Measurements from ENCODE around the gene ASH1L.
"Not testable (repeated sequence)": the region's sequence is repeated elsewhere in the genome, so short reads cannot be mapped to it uniquely, and the experiment has no call there.

Gene ASH1L

DNA sequence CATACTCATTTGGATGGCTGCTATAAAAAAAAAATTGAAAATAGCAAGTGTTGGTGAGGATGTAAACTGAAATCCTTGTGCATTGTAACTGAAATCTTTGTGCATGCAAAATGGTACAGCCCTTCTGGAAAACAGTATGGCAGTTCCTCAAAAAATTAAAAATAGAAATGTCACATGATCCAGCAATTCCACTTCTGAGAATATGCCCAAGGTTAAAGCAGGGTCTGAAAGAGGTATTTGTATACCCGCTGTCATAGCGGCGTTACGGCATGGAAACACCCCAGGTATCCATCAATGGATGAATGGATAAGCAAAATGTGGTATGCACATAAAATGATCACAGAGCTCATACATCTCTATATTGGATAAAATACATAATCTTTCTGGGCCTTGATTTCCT is 125.2 kb downstream of the ASH1L start:
- no peak for DNase-seq (ENCODE audit: low spot score)

DNA sequence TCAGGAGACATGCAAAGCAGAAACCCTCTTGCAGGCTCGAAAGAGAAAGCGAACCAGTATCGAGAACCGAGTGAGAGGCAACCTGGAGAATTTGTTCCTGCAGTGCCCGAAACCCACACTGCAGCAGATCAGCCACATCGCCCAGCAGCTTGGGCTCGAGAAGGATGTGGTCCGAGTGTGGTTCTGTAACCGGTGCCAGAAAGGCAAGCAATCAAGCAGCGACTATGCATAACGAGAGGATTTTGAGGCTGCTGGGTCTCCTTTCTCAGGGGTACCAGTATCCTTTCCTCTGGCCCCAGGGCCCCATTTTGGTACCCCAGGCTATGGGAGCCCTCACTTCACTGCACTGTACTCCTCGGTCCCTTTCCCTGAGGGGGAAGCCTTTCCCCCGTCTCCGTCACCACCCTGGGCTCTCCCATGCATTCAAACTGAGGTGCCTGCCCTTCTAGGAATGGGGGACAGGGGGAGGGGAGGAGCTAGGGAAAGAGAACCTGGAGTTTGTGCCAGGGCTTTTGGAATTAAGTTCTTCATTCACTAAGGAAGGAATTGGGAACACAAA is 128.7 kb downstream of the ASH1L start:
- not testable (repeated sequence) for DNase-seq (ENCODE audit: low spot score)

DNA sequence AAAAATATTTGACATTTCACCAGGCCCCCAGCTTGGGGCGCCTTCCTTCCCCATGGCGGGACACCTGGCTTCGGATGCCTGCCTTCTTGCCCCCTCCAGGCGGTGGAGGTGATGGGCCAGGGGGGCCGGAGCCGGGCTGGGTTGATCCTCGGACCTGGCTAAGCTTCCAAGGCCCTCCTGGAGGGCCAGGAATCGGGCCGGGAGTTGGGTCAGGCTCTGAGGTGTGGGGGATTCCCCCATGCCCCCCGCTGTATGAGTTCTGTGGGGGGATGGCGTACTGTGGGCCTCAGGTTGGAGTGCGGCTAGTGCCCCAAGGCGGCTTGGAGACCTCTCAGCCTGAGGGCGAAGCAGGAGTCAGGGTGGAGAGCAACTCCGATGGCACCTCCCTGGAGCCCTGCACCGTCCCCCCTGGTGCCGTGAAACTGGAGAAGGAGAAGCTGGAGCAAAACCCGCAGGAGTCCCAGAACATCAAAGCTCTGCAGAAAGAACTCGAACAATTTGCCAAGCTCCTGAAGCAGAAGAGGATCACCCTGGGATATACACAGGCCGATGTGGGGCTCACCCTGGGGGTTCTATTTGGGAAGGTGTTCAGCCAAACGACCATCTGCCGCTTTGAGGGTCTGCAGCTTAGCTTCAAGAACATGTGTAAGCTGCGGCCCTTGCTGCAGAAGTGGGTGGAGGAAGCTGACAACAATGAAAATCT is 129.3 kb downstream of the ASH1L start:
- DNase-seq (ENCODE audit: low spot score), result not testable (repeated sequence)

DNA sequence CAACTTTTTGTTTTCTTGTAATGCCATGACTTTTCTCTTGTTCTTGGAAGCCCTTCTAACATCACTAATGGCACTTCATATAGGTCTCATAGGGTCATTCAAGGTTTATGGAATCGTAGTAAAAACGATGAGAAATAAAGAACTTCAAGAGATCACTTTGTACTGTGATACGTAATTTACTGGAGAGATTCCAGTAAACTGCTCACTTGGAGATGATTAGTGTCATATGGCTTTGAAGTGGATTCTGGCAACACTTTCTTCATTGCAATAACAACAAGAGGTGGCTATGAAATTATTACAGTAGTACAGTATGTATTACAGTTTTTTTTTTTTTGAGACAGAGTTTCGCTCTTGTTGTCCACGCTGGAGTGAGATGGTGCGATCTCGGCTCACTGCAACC is 138.5 kb downstream of the ASH1L start:
- DNase-seq (ENCODE audit: low spot score), result no peak

DNA sequence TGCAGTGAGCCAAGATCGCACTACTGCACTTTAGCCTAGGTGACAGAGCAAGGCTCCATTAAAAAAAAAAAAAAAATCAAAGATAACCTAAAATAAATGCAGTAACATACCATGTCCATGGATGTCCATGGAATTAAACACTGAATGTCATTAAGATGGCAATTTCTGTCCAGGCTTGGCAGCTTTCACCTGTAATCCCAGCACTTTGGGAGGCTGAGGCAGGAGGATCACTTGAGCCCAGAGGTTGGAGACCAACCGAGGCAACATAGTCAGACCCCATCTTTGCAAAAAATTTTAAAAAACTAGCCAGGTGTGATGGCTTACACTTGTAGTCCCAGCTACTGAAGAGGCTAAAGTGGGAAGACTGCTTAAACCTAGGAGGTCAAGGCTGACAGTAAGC is 141.8 kb downstream of the ASH1L start:
- DNase-seq (ENCODE audit: low spot score), result no peak

DNA sequence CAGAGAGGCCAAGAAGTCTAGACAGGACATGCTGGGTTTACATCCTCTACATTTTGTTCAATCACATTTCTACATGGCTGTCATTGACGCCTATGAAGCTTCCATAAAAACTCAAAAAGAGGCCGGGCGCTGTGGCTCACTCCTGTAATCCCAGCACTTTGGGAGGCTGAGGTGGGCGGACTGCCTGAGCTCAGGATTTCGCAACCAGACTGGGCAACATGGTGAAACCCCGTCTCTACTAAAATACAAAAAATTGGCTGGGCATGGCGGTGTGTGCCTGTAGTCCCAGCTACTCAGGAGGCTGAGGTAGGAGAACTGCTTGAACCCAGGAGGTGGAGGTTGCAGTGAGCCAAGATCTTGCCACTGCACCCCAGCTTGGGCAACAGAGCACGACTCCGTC is 150.8 kb downstream of the ASH1L start:
- not testable (repeated sequence) for DNase-seq (ENCODE audit: low spot score)

DNA sequence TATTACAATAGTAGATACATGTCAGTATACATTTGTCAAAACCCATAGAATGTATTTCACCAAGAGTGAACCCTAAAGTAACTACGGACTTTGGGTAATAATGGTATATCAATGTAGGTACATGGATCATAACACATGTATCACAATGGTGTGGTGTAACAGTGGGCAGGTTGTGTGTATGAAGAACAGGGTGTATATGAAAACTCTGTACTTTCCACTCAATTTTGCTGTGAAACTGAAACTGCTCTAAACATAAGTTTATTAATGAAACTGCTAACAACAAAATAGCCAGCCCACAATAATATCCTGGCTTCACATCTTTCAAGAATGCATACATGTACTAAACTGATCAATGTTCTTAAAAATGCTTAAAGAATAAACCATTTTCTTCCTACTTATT is 151.7 kb downstream of the ASH1L start:
- DNase-seq (ENCODE audit: low spot score), result no peak

DNA sequence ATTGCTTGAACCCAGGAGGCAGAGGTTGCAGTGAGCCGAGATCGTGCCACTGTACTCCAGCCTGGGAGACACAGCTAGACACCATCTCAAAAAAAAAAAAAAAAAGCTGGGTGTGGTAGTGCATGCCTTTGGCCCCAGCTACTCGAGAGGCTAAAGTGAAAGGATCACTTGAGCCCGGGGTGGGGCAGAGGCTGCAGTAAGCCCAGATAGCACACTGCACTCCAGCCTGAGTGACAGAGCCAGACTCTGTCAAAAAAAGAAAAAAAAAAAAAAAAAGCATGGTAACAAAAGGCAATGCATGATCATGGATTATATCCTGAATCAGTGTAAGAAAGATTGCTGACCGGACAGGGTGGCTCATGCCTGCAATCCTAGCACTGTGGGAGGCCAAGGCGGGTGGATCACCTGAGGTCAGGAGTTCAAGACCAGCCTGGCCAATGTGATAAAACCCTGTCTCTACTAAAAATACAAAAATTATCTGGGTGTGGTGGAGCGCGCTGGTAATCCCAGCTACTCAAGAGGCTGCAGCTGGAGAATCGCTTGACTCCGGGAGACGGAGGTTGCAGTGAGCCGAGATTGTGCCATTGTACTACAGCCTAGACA is 165.6 kb downstream of the ASH1L start:
- no peak for DNase-seq (ENCODE audit: low spot score)

DNA sequence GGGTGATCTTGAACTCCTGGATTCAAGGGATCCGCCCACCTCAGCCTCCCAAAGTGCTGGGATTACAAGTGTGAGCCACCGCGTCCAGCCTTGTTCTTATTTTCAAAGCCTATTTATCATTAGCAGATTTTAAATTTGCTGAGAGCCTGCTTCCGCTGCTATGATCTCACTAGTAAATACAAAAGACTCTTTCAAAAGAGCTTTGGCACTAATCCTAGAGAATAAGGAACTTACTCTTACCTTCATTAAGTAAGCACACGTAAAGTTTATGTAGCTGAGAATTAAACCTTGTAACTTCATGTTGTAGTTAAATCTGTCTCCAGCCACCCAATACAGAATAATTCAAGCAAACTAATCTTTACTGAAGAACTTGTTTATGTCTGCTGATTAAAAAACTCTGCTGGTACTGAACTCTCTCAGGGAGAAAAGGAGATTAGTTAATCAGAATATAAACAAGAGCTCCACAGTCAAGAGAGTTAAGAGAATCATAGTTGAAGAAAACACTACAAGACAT is 169.6 kb downstream of the ASH1L start:
- DNase-seq (ENCODE audit: low spot score), result no peak

DNA sequence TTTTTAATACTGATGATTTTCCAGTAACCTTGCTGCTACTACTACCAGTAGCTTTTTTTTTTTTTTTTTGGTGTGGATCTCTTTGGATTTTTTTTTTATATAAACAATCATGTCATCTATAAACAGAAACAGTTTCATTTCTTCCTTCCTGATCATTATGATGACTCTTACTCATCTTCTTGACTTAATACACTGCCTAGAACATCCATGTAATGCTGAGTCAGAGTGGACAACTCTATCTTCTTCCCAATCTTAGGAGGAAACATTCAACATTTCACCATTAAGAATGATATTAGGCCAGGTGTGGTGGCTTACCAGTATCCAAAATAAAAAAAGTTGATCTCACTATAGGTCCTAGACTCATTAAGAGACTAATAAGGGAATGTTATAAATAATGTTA is 172.8 kb downstream of the ASH1L start:
- DNase-seq (ENCODE audit: low spot score), result peak; percentile 24

DNA sequence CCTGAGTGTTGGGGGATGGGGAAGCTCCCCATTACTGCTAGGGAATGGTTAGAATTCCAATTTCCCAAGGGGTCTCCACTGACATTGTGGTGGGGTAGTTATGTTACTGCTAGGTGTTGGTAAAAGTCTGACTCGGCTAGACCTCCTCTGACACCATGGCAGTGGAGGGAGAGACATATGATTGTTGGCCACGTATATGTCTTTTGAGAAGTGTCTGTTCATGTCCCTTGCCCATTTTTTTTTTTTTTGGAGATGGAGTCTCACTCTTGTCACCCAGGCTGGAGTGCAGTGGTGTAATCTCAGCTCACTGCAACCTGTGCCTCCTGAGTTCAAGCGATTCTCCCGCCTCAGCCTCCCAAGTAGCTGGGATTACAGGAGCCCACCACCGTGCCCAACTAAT is 176.8 kb downstream of the ASH1L start:
- DNase-seq (ENCODE audit: low spot score), result not testable (repeated sequence)

DNA sequence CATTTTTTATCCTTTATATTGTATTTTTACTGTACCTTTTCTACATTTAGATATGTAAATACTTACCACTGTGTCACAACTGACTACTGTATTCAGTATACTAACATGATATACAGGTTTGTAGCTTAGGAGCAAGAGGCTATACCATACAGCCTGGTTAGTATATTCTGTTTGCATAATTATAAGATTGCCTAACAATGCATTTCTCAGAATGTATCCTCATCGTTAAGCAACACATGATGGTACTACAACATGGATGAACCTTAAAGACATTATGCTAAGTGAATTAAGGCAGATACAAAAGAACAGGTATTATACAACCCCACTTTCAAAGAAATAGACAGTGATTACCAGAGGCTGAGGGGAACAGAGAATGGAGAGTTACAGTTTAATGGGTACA is 179.2 kb downstream of the ASH1L start:
- no peak for DNase-seq (ENCODE audit: low spot score)

DNA sequence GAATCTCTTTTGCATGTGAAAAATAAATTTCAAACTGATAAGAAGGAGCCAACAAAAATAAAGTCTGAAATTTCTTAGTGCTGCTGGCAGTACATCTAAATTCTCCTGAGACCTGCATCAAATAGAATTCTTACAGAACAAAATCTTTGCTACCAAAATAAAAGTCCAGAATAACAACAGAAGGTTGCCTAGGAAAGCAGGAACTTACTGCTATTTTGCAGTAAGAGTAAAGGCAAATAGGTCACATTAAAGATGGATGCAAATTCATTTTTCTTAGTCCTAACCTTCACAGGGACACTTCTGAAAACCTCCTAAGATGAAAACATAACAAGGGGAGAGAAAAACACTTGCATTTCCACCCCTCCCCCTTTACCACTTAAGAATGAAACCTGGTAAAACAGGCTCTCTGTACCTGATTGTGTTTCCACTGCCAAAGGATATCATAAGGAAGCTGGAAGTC is 182.9 kb downstream of the ASH1L start:
- DNase-seq (ENCODE audit: low spot score), result peak; percentile 74

DNA sequence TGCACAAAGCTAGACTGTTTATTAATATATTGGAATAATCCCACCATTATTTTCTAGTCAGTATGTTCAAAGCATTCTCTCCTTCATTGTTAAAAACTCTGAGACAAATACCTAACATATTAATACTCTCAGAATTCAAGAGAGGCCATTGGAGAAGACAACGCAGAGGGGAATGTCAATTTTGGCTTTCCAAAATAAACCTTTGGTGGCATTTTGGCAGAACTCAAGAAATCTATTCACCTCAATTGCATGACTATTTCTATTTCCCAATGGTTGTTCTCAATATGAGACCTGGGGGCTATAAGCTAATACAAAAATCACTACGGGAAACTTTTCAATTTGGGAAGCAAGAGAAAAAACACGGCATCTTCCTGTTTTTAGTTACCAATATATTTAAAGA is 183.4 kb downstream of the ASH1L start:
- DNase-seq (ENCODE audit: low spot score), result peak; percentile 18

DNA sequence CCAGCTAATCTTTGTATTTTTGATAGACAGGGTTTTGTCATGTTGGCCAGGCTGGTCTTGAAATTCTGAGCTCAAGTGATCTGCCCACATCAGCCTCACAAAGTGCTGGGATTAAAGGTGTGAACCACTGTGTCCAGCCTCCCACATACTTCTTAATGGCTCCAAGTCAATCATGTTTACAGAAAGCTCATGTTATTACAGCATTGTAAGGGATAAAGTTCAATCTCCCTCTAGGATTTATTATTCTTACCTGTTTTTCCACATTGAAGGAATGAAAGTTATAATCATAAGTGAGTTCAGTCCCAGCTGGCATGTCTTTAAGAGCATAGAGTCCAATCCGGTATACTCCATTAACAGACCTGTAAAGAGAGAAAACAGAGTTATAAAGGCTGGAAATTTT is 202.6 kb downstream of the ASH1L start:
- no peak for DNase-seq (ENCODE audit: low spot score)

DNA sequence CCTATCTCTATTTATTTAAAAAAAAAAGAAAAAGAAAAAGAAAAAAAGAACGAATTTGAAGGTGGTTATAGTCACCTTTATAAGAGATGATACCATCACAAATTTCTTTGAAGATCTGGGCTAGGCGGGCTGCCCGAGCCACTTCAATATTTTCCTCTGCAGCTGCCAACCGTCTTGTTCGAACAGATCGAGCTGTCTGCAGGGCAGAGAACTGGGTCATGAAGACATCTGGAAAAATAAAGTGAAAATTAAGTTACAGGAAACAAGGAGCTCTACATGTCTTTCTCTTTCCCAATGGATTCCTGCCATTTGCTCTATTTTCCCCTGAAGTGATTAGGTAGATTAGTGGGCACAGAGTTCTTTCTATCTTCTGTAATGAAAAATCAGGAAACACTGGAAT is 210.0 kb downstream of the ASH1L start:
- DNase-seq (ENCODE audit: low spot score), result no peak

DNA sequence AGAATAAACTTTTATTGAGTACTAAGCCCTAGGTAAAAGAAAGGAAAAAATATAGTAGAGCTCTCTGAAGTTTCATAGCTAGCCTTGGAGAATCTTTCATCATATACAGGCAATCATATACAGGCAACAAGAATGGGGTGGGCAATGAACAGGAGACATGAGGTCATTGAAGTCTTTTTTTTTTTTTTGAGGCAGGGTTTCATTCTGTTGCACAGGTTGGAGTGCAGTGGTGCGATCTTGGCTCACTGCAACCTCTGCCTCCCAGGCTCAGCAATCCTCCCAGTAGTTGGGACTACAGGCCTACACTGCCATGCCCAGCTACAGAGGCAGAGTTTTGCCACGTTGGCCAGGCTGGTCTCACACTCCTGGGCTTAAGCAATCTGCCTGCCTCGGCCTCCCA is 219.8 kb downstream of the ASH1L start:
- DNase-seq (ENCODE audit: low spot score), result no peak

DNA sequence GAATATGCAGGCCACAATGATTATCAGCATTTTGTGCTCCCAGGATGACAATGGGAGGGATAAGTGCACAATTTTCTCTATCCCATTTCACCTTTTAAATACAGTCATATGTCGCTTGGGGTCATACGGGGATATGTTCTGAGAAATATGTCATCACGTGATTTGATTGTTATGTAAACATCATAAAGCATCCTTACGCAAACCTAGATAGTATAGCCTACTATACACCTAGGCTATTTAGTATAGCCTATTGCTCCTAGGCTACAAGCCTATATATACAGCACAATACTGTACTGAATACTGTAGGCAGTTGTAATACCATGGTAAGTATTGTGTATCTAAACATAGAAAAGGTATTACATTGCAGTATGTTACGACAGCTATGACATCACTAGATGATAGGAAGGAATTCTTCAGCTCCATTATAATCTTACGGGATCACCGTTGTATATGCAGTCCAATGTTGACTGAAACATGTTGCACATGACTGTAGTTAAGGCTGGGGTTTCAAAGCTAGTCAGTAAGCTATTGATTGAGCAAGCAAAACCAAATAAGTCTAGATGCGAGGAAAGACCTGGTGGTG is 223.0 kb downstream of the ASH1L start:
- DNase-seq (ENCODE audit: low spot score), result no peak

DNA sequence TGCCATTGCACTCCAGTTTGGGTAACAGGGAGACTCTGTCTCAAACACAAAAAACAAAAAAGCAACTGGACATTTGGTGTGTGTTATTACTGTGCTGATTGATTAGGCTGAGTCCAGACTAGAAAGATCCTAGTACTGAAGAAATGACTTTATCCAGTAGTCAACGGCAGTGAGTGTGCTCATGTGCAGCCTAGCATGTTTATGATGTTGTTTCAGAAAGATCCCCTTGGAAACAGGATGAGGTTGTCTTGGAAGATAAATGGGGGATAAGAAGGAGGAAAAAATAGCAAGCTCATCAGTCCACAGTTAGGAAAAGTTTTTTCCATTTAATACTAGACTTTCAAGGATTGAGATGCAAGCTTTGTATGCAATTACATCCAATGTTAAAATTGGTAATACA is 227.6 kb downstream of the ASH1L start:
- DNase-seq (ENCODE audit: low spot score), result no peak

DNA sequence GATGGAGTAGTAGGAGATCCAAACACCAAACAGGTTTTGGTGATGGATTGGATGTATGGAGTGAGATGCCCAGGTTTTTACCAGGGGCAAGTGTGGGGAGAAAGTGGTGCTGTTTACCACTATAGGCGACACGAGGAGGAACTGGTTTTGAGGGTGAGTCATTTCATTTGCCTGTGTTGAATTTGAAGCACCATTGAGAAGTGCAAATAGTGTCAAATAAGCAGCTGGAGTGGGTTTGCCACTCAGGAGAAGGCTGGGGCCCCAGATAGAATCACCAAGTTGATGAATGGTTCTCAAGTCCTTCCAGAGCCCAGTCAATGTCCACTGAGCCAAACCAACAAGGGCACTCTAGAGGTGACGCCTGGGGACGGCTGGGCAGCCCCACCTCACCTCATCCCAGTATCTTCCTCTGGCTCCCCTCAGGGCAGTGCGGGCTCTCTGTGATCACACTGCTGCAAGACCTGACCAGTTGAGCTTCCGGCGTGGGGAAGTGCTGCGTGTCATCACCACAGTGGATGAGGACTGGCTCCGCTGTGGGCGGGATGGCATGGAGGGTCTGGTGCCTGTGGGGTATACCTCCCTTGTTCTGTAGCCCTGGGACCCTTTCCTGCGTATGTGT is 232.5 kb downstream of the ASH1L start:
- DNase-seq (ENCODE audit: low spot score), result no peak

DNA sequence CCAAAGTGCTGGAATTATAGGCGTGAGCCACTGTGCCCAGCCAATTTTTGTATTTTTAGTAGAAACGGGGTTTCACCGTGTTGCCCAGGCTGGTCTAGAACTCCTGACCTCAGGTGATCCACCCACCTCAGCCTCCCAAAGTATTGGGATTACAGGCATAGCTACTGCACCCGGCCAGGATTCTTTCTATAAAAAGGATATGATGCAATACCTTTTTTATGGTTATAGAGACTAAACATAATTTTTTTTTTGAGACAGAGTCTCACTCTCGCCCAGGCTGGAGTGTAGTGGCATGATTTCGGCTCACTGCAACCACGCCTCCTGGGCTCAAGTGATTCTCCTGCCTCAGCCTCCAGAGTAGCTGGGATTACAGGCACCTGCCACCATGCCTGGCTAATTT is 233.7 kb downstream of the ASH1L start:
- not testable (repeated sequence) for DNase-seq (ENCODE audit: low spot score)

DNA sequence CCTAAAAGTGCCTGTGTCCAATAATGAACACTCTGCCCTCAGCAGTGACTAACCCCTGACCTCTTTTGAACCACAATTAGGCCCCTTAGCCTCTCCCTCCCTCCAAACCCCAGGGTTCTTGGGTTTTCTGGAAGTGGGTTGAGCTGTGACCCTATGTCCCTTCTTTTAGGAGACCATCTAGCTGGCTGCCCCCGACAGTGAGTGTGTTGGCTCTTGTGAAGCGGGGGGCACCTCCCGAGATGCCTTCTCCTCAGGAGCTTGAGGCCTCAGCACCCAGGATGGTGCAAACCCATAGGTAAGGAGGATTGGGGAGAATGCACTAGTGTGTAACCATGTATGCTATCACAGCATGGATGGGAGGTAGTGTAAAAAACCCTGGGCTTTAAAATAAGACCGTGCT is 234.6 kb downstream of the ASH1L start:
- DNase-seq (ENCODE audit: low spot score), result no peak

DNA sequence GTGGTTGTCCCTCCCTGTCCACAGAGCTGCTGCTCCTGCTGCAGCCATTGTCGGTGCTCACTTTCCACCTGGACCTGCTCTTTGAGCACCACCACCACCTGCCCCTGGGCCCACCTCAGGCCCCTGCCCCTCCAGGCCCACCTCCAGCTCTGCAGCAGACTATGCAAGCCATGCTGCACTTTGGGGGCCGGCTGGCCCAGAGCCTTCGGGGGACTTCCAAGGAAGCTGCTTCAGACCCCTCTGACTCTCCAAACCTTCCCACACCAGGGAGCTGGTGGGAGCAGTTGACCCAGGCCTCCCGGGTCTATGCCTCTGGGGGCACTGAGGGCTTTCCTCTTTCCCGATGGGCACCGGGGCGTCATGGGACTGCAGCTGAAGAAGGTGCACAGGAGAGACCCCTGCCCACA is 236.0 kb downstream of the ASH1L start:
- no peak for DNase-seq (ENCODE audit: low spot score)

Measured in hepatic stellate cell (primary cell).